ENCODE measurements around the gene RUNX3.

Gene RUNX3

DNA sequence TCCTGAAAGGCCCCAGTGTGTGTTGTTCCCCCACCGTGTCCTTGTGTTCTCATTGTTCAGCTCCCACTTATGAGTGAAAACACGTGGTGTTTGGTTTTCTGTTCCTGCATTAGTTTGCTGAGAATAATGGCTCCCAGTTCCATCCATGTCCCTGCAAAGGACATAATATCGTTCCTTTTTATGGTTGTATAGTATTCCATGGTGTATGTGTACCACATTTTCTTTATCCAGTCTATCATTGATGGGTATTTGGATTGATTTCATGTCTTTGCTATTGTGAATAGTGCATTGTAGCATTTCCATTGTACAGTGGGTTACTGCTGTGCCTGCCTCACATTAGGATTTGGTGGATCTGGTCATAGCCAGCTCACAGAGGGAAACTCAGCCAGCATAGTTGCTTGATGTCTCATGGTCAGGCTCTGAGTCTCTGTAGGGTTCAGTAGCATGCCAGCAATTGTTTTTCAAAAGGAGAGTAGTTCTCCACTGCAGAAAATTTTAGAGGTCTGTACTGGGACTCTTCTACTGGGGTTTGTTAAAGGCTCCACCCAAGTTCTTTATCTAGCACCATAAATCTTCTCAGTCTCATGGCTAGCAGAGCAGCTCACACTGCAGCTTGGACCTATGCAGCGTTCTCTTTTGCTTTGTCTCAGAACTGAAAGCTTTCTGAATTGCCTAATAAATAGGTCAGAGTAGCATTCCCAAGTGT is 41.0 kb downstream of the RUNX3 start:
- no peak for DNase-seq

DNA sequence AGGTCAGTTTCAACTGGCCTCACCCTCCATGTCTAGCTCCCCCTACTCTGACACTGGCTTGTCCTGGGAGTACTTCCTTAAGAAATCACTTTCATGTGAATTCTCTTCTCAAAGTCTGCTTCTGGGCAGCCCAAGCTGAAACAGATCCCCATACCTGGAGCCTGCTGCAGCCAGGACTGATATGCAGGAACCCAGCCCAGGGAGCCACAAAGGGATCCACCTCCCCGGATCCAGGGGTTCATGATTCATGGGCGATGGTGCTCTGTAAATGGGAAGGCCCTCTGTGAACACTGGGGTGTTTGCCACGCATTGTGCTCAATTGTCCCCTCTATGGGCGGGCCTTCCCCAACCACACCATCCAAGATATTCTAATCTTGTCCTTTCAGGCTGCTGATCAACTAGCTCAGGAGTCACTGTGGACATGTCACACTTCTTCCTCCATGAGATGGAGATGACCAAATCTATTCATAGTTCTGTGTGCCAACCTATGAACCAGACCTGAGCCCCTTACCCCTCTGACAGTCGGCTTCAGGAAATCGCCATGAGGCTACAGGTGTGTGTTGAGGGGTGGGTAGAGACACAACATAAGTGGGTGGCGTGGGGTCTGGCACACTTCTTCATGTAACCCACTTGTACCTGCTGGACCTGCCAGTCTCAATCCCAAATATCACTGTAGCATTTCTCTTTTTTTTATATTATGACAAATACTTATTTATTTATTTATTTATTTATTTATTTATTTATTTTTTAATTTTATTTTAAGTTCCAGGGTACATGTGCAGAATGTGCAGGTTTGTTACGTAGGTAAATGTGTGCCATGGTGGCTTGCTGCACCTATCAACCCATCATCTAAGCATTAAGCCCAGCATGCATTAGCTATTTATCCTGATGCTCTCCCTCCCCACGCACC is 41.8 kb downstream of the RUNX3 start:
- DNase-seq = no peak

- DNase-seq = no peak
These were observed 43.8 kb downstream of the RUNX3 start for GRCh38 chr1:24886241-24886640.

GRCh38 chr1:24884751-24885150 is 45.3 kb downstream of the RUNX3 start:
- no peak for DNase-seq

- no peak for DNase-seq
These were observed 49.0 kb downstream of the RUNX3 start for GRCh38 chr1:24881034-24881433.

DNA sequence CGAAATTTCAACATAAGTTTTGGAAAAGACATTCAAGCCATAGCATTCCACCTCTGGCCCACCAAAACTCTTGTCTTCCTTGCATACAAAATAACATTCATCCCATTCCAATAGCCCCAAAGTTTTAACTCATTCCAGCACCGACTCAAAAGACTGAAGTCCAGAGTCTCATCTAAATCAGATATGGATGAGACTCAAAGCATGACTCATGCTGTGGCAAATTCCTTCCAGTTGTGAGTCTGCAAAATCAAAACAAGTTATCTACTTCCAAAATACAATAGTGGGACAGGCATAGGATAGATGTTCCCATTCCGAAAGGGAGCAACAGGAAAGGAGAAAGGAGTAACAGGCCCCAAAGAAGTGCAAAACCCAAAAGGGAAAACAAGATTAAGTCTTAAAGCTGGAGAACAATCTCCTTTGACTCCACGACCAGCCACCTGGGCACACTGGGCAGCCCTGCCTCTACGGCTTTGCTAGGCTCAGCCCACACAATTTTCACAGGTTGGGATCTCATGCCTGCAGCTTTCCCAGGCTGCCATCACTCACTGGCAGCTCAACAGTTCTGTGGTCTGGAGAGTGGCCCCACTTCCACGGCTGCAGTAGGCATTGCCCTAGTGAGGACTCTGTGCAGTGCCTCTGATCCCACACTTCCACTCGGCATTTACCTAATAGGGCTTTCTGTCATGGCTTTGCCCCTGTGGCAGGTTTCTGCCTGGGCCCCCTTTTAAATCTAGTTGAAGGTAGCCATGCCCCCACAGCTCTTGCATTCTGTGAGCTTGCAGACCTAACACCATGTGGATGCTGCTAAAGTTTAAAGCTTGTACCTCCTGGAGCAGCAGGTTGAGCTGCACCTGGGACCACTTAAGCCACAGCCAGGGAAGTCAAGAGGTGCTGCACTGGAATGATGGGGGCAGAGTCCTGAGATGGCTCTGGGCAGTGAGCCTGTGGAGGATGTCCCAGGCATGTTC is 51.0 kb downstream of the RUNX3 start:
- no peak for DNase-seq

DNA sequence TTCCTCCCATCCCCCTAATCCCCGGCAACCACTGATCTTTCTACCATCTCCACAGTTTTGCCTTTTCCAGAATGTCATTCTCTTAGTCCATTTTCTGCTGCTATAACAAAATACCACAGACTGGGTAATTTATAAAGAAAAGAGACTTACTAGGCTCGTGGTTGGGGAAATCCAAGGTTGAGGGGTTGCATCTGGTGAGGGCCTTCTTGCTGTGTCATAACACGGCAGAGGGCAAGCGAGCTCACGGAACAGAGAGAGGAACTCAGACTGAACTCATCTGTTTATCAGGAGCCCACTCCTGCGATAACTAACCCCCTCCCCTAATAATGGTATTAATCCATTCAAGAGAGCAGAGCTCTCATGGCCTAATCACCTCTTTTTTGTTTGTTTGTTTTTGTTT is 52.0 kb downstream of the RUNX3 start:
- no peak for DNase-seq

DNA sequence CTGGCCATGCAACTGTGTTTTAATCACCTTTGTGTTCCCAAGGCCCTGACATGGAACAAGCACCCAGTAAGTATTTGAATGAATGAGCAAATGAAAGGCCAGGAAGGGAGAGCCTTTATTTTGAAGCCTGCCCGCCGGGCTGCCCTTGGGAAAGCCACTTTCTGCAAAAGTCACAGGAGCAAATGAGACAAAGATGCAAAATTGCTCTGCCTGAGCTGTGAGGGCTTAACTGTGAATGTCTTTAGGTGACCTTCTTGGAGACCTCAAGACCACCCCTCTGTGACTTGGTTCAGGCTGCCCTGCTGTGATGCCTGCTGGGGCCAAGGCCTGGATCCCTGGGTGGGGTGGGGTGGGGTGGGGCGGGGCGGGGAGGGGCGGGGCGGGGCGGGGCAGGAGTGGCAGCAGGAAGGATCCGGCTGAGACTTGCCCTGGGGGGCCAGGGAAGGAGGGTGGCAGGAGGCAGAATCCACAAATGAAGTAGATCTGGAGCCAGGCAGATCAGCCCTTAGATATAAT is 54.0 kb downstream of the RUNX3 start:
- no peak for DNase-seq

DNA sequence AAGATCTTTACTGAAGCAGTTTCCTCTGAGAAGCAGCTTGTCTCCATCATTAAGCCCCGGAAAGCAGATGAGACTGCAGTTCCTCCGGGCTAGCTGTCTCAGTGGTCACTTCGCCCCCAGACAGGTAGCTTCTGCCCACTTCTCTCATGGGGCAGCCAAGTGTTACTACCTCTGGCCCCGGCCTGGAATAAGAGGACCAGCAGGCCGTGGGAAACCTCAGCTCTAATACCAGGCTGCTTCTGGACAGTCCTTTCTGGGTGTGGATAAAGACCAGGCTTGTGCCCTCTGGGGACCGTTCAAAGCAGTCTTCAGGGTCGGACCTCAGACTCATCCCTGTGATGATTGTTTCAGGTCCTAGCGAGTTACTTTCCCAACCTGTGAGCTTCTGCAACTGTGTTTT is 54.8 kb downstream of the RUNX3 start:
- no peak for DNase-seq

- DNase-seq = no peak
These were observed 55.4 kb downstream of the RUNX3 start for GRCh38 chr1:24874611-24875234.

- no peak for DNase-seq
These were observed 56.0 kb downstream of the RUNX3 start for GRCh38 chr1:24874056-24874455.

DNA sequence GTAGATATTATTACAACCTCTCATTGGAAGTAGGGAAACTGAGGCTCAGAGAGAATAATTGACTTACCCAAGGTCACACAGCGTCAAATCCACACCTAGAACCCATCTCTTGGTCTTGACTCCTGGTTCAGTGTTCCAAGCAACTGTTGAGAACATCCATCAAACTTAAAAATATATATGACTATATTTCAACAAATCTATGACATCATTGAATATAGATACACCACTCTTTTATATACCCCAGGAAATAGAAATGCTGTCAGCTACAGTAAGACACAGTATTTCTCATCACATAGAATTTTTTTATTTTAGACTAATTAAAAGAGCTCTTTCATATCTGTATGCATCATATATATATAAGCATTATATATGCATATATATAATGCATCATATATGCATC is 56.9 kb downstream of the RUNX3 start:
- no peak for DNase-seq

- peak in 27 of 58 donors; percentile 5 to 63 (median 21) for DNase-seq
These were observed 57.8 kb downstream of the RUNX3 start for GRCh38 chr1:24872061-24872850.

GRCh38 chr1:24871306-24871901 is 58.7 kb downstream of the RUNX3 start:
- DNase-seq = no peak

- no peak for DNase-seq
These were observed 59.4 kb downstream of the RUNX3 start for GRCh38 chr1:24870551-24871195.

DNA sequence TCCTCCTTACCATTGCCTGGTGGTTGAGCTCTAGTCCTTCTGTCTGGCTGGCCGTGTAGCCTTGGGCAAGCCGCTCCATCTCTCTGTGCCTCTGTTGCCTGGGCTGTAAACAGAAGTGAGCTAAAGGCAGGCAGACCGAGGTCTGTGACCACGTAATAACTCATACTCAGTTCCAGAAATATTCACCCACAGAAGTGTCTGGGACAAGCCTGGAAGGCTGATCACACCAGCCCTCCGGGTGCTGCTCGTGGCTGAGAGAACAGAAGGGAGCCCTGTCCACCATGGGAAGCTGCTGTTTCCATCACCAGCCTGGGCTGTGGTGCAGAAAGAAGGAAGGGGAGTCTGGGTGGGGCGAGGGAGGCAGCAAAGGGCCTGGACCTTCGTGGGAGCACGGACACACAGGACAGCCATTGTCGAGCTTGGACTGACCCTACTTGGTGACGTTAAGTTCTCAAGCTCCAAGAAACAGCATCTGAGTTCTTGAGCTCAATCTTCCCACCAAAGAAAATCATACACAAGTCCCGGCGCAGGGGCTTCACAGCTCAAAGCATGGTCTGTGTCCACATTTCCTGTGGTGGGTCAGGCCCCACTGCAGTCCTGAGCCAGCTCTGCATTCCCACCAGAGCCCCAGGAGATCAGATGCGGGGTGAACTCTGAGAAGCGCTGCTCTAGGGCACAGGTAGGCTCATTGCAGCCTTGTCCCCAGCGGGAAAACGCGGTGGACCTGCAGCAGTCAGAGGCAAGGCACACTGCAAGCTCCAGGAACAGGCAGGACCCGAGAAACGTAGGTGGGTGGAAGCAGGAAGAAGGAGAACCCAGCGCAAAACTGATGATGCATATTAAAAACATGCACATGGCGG is 61.8 kb downstream of the RUNX3 start:
- no peak for DNase-seq

GRCh38 chr1:24867084-24867870 is 62.8 kb downstream of the RUNX3 start:
- DNase-seq = no peak

Data from anterior cingulate cortex (tissue), 58 donors.